HepG2 (cell line): ENCODE data around the gene MYL9. TPM values are rescaled to one million over a fixed set of nuclear protein-coding genes. Genes with fewer than 3 reads are reported as not detected.

Experiments used
- AGO1 ChIP-seq: fragments of 200-400 bp; formaldehyde crosslinking; IDR thresholded peaks from 2 replicates; pipeline ENCODE4 v1.6.1; 2017; ENCODE audit warnings: mild to moderate bottlenecking, low read depth, low read length, moderate library complexity; ENCODE audit not compliant: poor library complexity, severe bottlenecking
- CSRNP2 ChIP-seq: sonication (generic); formaldehyde crosslinking; conservative IDR thresholded peaks from 2 replicates; pipeline ENCODE4 v1.8.0; 2022; ENCODE audit warnings: low read depth, missing genetic modification reagents
- KDM5A ChIP-seq: fragments of 200-600 bp; sonication (generic); IDR thresholded peaks from 2 replicates; pipeline ENCODE4 v1.7.0; 2018; ENCODE audit warnings: antibody characterized with exemption, mild to moderate bottlenecking, low read length, borderline replicate concordance
- KLF6 ChIP-seq: IDR thresholded peaks from 2 replicates; pipeline ENCODE4 v1.8.0; 2016; ENCODE audit warnings: missing biosample characterization, missing genetic modification reagents
- LCORL ChIP-seq, 2 experiments: fragments of 450-650 bp in 1 of 2; sonication (generic) in 1 of 2; formaldehyde crosslinking in 1 of 2; IDR thresholded peaks; 2 replicates each; pipeline versions ENCODE4 v1.5.0 to v1.6.1; 2017 to 2020; ENCODE audit warnings: antibody characterized with exemption in 1 of 2, missing genetic modification reagents in 1 of 2
- MLLT10 ChIP-seq: sonication (generic); formaldehyde crosslinking; IDR thresholded peaks from 2 replicates; pipeline ENCODE4 v1.4.0; 2020; ENCODE audit warnings: missing genetic modification reagents
- NFE2 ChIP-seq: sonication (generic); formaldehyde crosslinking; IDR thresholded peaks from 2 replicates; pipeline ENCODE4 v1.4.0; 2020; ENCODE audit warnings: missing genetic modification reagents
- RFX5 ChIP-seq: IDR thresholded peaks from 2 replicates; pipeline ENCODE4 v1.6.1; 2011; ENCODE audit warnings: low read depth, low read length, improper control_type of control experiment
- SMAD1 ChIP-seq: sonication (generic); formaldehyde crosslinking; IDR thresholded peaks from 2 replicates; pipeline ENCODE4 v1.4.0; 2020; ENCODE audit warnings: missing genetic modification reagents, low read depth, mild to moderate bottlenecking, borderline replicate concordance
- SRF ChIP-seq: IDR thresholded peaks from 2 replicates; pipeline ENCODE4 v1.6.1; 2011; ENCODE audit warnings: mild to moderate bottlenecking, low read depth, low read length, moderate library complexity
- SRSF4 ChIP-seq: fragments of 200-400 bp; formaldehyde crosslinking; IDR thresholded peaks from one replicate; pipeline ENCODE4 v1.6.1; 2018; ENCODE audit warnings: mild to moderate bottlenecking, low read depth, low read length, moderate library complexity; ENCODE audit not compliant: poor library complexity, severe bottlenecking
- TERF1 ChIP-seq: sonication (generic); formaldehyde crosslinking; IDR thresholded peaks from 2 replicates; pipeline ENCODE4 v1.8.0; 2022; ENCODE audit warnings: mild to moderate bottlenecking, missing genetic modification reagents, moderate library complexity
- ZKSCAN1 ChIP-seq: fragments of 150-350 bp; IDR thresholded peaks from 2 replicates; pipeline ENCODE4 v1.6.1; 2014; ENCODE audit warnings: low read length
- ZNF275 ChIP-seq: sonication (generic); formaldehyde crosslinking; IDR thresholded peaks from 2 replicates; pipeline ENCODE4 v1.8.0; 2022; ENCODE audit warnings: missing genetic modification reagents, mild to moderate bottlenecking, inconsistent platforms, borderline replicate concordance
- ZNF44 ChIP-seq: sonication (generic); formaldehyde crosslinking; IDR thresholded peaks from 2 replicates; pipeline ENCODE4 v1.5.1; 2020; ENCODE audit warnings: mild to moderate bottlenecking, missing genetic modification reagents
- ZNF616 ChIP-seq: sonication (generic); formaldehyde crosslinking; IDR thresholded peaks from 2 replicates; pipeline ENCODE4 v1.5.0; 2020; ENCODE audit warnings: low read depth, mild to moderate bottlenecking, missing genetic modification reagents
- polyA plus RNA-seq, 8 experiments: library from polyadenylated mRNA; depleted of rRNA in 3 of 8; stranded (reverse) in 7 of 8; unstranded in 1 of 8; fragments of >200 nt; fragmentation: Illumina TruSeq in 4 of 8; extraction: Trizol in 4 of 8; gene quantifications; 2 replicates each; pipeline versions ENCODE4 v1.2.1 to v1.2.3, GENCODE V29; 2011 to 2016; ENCODE audit warnings: low read depth in 4 of 8, missing spikeins in 1 of 8, mixed read lengths in 1 of 8; ENCODE audit not compliant: insufficient read depth in 1 of 8
- total RNA-seq, 5 experiments: library from RNA; depleted of rRNA; stranded (reverse); fragments of >200 nt; fragmentation: Illumina TruSeq; extraction: Trizol; gene quantifications; 2 replicates each; pipeline ENCODE4 v1.2.3, GENCODE V29; 2016; ENCODE audit warnings: low read depth in 1 of 5

The MYL9 gene
- total and polyA plus RNA-seq, 2 of the 13 experiments (the other 11 are each of a cell fraction or from before 2014, with no cell fraction given): 0.87 to 2.2 TPM

GRCh38 chr20:36574366-36575135 is 33.2 kb downstream of the MYL9 start (continued):
- TF ChIP-seq SRSF4: no peak
- no peak for TF ChIP-seq RFX5
- TF ChIP-seq MLLT10 (CRISPR knock-in tag): no peak
- 0 out of 2 replicates have a peak, but pooled peaks have one; percentile 30 for TF ChIP-seq KDM5A
- TF ChIP-seq TERF1 (CRISPR knock-in tag): no peak
- TF ChIP-seq ZNF616 (CRISPR knock-in tag): no peak; the same call in 1 of the 2 replicates
- peak; percentile 84 for TF ChIP-seq AGO1
- no peak for TF ChIP-seq LCORL (IDR thresholded peaks at IDR 0.05)
- TF ChIP-seq LCORL (CRISPR knock-in tag; IDR thresholded peaks at IDR 0.05): 0 out of 2 replicates have a peak, but pooled peaks have one; percentile 80
- peak; percentile 85; the same call in 1 of the 2 replicates for TF ChIP-seq ZNF44 (CRISPR knock-in tag)
- TF ChIP-seq KLF6 (CRISPR knock-in tag): peak; percentile 82
- TF ChIP-seq ZNF275: 0 out of 2 replicates have a peak, but pooled peaks have one; percentile 45
- TF ChIP-seq SRF: no peak
- TF ChIP-seq ZKSCAN1: no peak
- TF ChIP-seq SMAD1 (CRISPR knock-in tag): no peak; the same call in 1 of the 2 replicates
- TF ChIP-seq NFE2: no peak
- TF ChIP-seq CSRNP2 (CRISPR knock-in tag): peak; percentile 34; the same call in 1 of the 2 replicates
